Calu3 (cell line): ENCODE data around the gene NEURL1. TPM values are rescaled to one million over a fixed set of nuclear protein-coding genes. Genes with fewer than 3 reads are reported as not detected.
"Not testable (repeated sequence)": the region's sequence is repeated elsewhere in the genome, so short reads cannot be mapped to it uniquely, and the experiment has no call there.

Experiments
- BruUV-seq: library from RNA; stranded (reverse); fragments of 400-500 nt; replicated peaks from 2 replicates; lab custom pipeline; 2021; lab: Mats Ljungman, UMichigan
- CTCF ChIA-PET: fragments of 300-600 bp; sonication (Branson Sonifier 250); formaldehyde crosslinking; loops from one replicate; lab custom pipeline; 2022; ENCODE audit warnings: antibody characterized with exemption; lab: Charles Lee
- DNase-seq: peaks from one replicate; pipeline ENCODE4 v3.0.0; 2022
- H3K27ac Mint-ChIP-seq: one replicate; pipeline ENCODE4 v1.8.0; 2022; ENCODE audit warnings: mixed read lengths; ENCODE audit not compliant: unreplicated experiment
- H3K27me3 Mint-ChIP-seq: one replicate; pipeline ENCODE4 v1.8.0; 2022; ENCODE audit warnings: mixed read lengths; ENCODE audit not compliant: unreplicated experiment
- H3K36me3 Mint-ChIP-seq: one replicate; pipeline ENCODE4 v1.8.0; 2022; ENCODE audit warnings: mild to moderate bottlenecking, moderate library complexity, mixed read lengths; ENCODE audit not compliant: insufficient read depth, unreplicated experiment
- H3K4me1 Mint-ChIP-seq: one replicate; pipeline ENCODE4 v1.8.0; 2022; ENCODE audit warnings: mild to moderate bottlenecking, low read depth, mixed read lengths; ENCODE audit not compliant: unreplicated experiment
- H3K4me3 Mint-ChIP-seq: one replicate; pipeline ENCODE4 v1.8.0; 2022; ENCODE audit warnings: mild to moderate bottlenecking, low read depth, moderate library complexity, mixed read lengths; ENCODE audit not compliant: unreplicated experiment
- H3K9me3 Mint-ChIP-seq: one replicate; pipeline ENCODE4 v1.8.0; 2022; ENCODE audit warnings: low read depth, mixed read lengths; ENCODE audit not compliant: unreplicated experiment
- CTCF ChIP-seq: fragments of 200-600 bp; IDR thresholded peaks from one replicate; pipeline ENCODE4 v1.8.0; 2022; ENCODE audit warnings: antibody characterized with exemption; ENCODE audit not compliant: unreplicated experiment
- intact Hi-C: fragments of 100-400 bp; cut with micrococcal nuclease; formaldehyde crosslinking; loops from one replicate; pipeline ENCODE4 v1.10.0; 2022; ENCODE audit not compliant: unreplicated experiment
- total RNA-seq: library from RNA; stranded (reverse); gene quantifications from 2 replicates; pipeline ENCODE4 v1.2.3, GENCODE V29; 2022

The NEURL1 gene
- total RNA-seq, 1 experiment from 2014 or later, result not detected

- Mint-ChIP-seq H3K36me3 (no peaks in the 10 kb centered on the region), H3K4me3 (no peak overlapping the region), H3K9me3 (no peaks in the 10 kb centered on the region), H3K4me1 (peaks cover 10% of the 10 kb centered on the region), H3K27ac (no peak overlapping the region), H3K27me3 (no peaks in the 10 kb centered on the region)
- no TSS peak for BruUV-seq
- no peak for TF ChIP-seq CTCF
- CTCF ChIA-PET, result no interaction called here
- intact Hi-C loops, result loop anchor here (10.0 kb wide), 1 partner anchor 114 kb away; no protein-coding TSS in a partner anchor
- DNase-seq, result no peak
These were observed 13.0 kb upstream of the NEURL1 start for GRCh38 chr10:103480521-103480920.

GRCh38 chr10:103481974-103482531, 11.5 kb upstream of the NEURL1 start:
- Mint-ChIP-seq H3K36me3 (no peaks in the 10 kb centered on the region), H3K27me3 (no peaks in the 10 kb centered on the region), H3K9me3 (no peaks in the 10 kb centered on the region), H3K27ac (no peak overlapping the region), H3K4me1 (peaks cover 10% of the 10 kb centered on the region), H3K4me3 (no peak overlapping the region)
- intact Hi-C loops, result loop anchor here (10.0 kb wide), 1 partner anchor 113 kb away; no protein-coding TSS in a partner anchor
- CTCF ChIA-PET, result no interaction called here
- TF ChIP-seq CTCF, result peak; percentile 51
- no TSS peak for BruUV-seq
- peak; percentile 36 for DNase-seq

- not testable (repeated sequence) for H3K4me3 Mint-ChIP-seq, H3K4me1 Mint-ChIP-seq, H3K27ac Mint-ChIP-seq, BruUV-seq, H3K36me3 Mint-ChIP-seq, H3K9me3 Mint-ChIP-seq, DNase-seq
- H3K27me3 Mint-ChIP-seq, result peaks cover 23% of the 10 kb centered on the region
- CTCF ChIA-PET, result interaction anchor here (0.6 kb wide), 1 partner anchor 134 kb away, joined by 4 read pairs; no protein-coding TSS in a partner anchor
- intact Hi-C loops, result loop anchor here (1.0 to 10.0 kb wide), 2 partner anchors 70 to 108 kb away; no protein-coding TSS in a partner anchor
These were observed 6.7 kb upstream of the NEURL1 start for GRCh38 chr10:103486635-103487409.

GRCh38 chr10:103487410-103487708, 6.1 kb upstream of the NEURL1 start:
- H3K9me3 Mint-ChIP-seq, result no peaks in the 10 kb centered on the region
- H3K27me3 Mint-ChIP-seq, result peaks cover 28% of the 10 kb centered on the region
- H3K4me1 Mint-ChIP-seq, result peaks cover 13% of the 10 kb centered on the region
- no peak for DNase-seq
- H3K27ac Mint-ChIP-seq, result no peak overlapping the region
- no peak for TF ChIP-seq CTCF
- CTCF ChIA-PET, result no interaction called here
- intact Hi-C loops, result loop anchor here (10.0 kb wide), 1 partner anchor 107 kb away; no protein-coding TSS in a partner anchor
- no peaks in the 10 kb centered on the region for H3K36me3 Mint-ChIP-seq
- no TSS peak for BruUV-seq
- H3K4me3 Mint-ChIP-seq, result no peak overlapping the region

- intact Hi-C loops, result no loop called here
- Mint-ChIP-seq H3K36me3 (no peaks in the 10 kb centered on the region), H3K4me1 (peaks cover 22% of the 10 kb centered on the region), H3K27ac (no peak overlapping the region), H3K27me3 (peaks cover 43% of the 10 kb centered on the region), H3K9me3 (no peaks in the 10 kb centered on the region), H3K4me3 (no peak overlapping the region)
- BruUV-seq, result no TSS peak
- no peak for DNase-seq
- CTCF ChIA-PET, result no interaction called here
- TF ChIP-seq CTCF, result no peak
These were observed 2.6 kb upstream of the NEURL1 start for GRCh38 chr10:103490986-103491314.
